GM23248 (cell line): ENCODE results near the gene SERPINB4. TPM values are rescaled to one million over a fixed set of nuclear protein-coding genes. Genes with fewer than 3 reads are reported as not detected.
"Not testable (repeated sequence)": the region's sequence is repeated elsewhere in the genome, so short reads cannot be mapped to it uniquely, and the experiment has no call there.

Source experiments
- DNase-seq: peaks from one replicate; pipeline ENCODE4 v3.0.0-alpha.2; 2015
- H2AFZ ChIP-seq: fragments of 200-600 bp; sonication (generic); 2 replicates; pipeline ENCODE4 v1.6.1; 2016; ENCODE audit warnings: antibody characterized with exemption
- H3F3A ChIP-seq: fragments of 200-600 bp; sonication (generic); 2 replicates; pipeline ENCODE4 v1.6.1; 2016; ENCODE audit warnings: mild to moderate bottlenecking, antibody characterized with exemption, mixed run types; ENCODE audit not compliant: insufficient read depth
- H3K27ac ChIP-seq: fragments of 200-600 bp; sonication (generic); 2 replicates; pipeline ENCODE4 v1.5.1; 2016; ENCODE audit warnings: mild to moderate bottlenecking
- H3K27me3 ChIP-seq: fragments of 200-600 bp; sonication (generic); replicated peaks from 2 replicates; pipeline ENCODE4 v1.6.1; 2016; ENCODE audit warnings: mild to moderate bottlenecking; ENCODE audit not compliant: insufficient read depth
- H3K36me3 ChIP-seq: fragments of 200-600 bp; sonication (generic); 2 replicates; pipeline ENCODE4 v1.6.1; 2016; ENCODE audit warnings: low read depth, mild to moderate bottlenecking
- H3K4me1 ChIP-seq: fragments of 200-600 bp; sonication (generic); 2 replicates; pipeline ENCODE4 v1.6.1; 2016; ENCODE audit warnings: mild to moderate bottlenecking; ENCODE audit not compliant: insufficient read depth
- H3K4me2 ChIP-seq: fragments of 200-600 bp; sonication (generic); one replicate; pipeline ENCODE4 v1.6.1; 2016; ENCODE audit warnings: mild to moderate bottlenecking; ENCODE audit not compliant: unreplicated experiment
- H3K4me3 ChIP-seq: fragments of 200-600 bp; sonication (generic); 2 replicates; pipeline ENCODE4 v1.5.1; 2016; ENCODE audit warnings: mild to moderate bottlenecking
- H3K79me2 ChIP-seq: fragments of 200-600 bp; sonication (generic); 2 replicates; pipeline ENCODE4 v1.6.1; 2016; ENCODE audit warnings: mild to moderate bottlenecking; ENCODE audit not compliant: insufficient read depth
- H3K9ac ChIP-seq: fragments of 200-600 bp; sonication (generic); 2 replicates; pipeline ENCODE4 v1.6.1; 2016; ENCODE audit warnings: mild to moderate bottlenecking
- H3K9me2 ChIP-seq: fragments of 200-600 bp; sonication (generic); 2 replicates; pipeline ENCODE4 v1.6.1; 2016; ENCODE audit warnings: mixed run types, mild to moderate bottlenecking, moderate library complexity; ENCODE audit not compliant: insufficient read depth
- H3K9me3 ChIP-seq: fragments of 200-600 bp; sonication (generic); one replicate; pipeline ENCODE4 v1.6.1; 2017; ENCODE audit warnings: low read depth
- H4K20me1 ChIP-seq: fragments of 200-600 bp; sonication (generic); 2 replicates; pipeline ENCODE4 v1.6.0; 2016; ENCODE audit not compliant: insufficient read depth
- EZH2 ChIP-seq: fragments of 200-600 bp; sonication (generic); IDR thresholded peaks from 2 replicates; pipeline ENCODE4 v1.6.1; 2018; ENCODE audit warnings: antibody characterized with exemption, mild to moderate bottlenecking; ENCODE audit not compliant: insufficient read depth, poor library complexity, severe bottlenecking
- EZH2phosphoT487 ChIP-seq: fragments of 200-600 bp; sonication (generic); IDR thresholded peaks from 2 replicates; pipeline ENCODE4 v1.6.1; 2018; ENCODE audit warnings: antibody characterized with exemption, moderate library complexity, mild to moderate bottlenecking, low read depth; ENCODE audit not compliant: insufficient read depth
- WGBS, 2 experiments: methylation state at CpG; one replicate each; pipeline ENCODE4 v1.1.6; 2015 to 2017; ENCODE audit warnings: low lambda C conversion rate in 2 of 2, low coverage in 1 of 2; ENCODE audit errors: missing lambda C conversion rate in 2 of 2; 5-methylcytosine and 5-hydroxymethylcytosine counted together
- in situ Hi-C: fragments of 300-500 bp; cut with MboI; formaldehyde crosslinking; loops from 2 replicates; pipeline ENCODE4 v1.15.0; 2020
- polyA plus RNA-seq: library from polyadenylated mRNA; unstranded; fragments of >200 nt; fragmentation: Nextera tagmentation; extraction: Ambion mirVana; gene quantifications from 2 replicates; pipeline ENCODE4 v1.2.1, GENCODE V29; 2016
- total RNA-seq: library from RNA; depleted of rRNA; stranded (reverse); fragments of >200 nt; shearing (Covaris generic); gene quantifications from 2 replicates; pipeline ENCODE4 v1.2.3, GENCODE V29; 2014; rRNA removed

SERPINB4 gene
- not detected in 2 replicates for total RNA-seq
- not detected in 2 replicates for polyA plus RNA-seq

GRCh38 chr18:63644142-63644541 lies at the start of gene SERPINB4:
Gene SERPINB4, minus strand, starts transcription at chr18:63644256. Its CDS starts 679 bp downstream, at chr18:63643577.
- H3K4me2 ChIP-seq, H3K36me3 ChIP-seq, H3K79me2 ChIP-seq, H3K9me2 ChIP-seq, H3K9me3 ChIP-seq, H3K27me3 ChIP-seq, H2AFZ ChIP-seq, H3K9ac ChIP-seq, DNase-seq, in situ Hi-C loops, H3K27ac ChIP-seq, H3K4me3 ChIP-seq, H4K20me1 ChIP-seq: not testable (repeated sequence)
- H3K4me1 ChIP-seq = peaks cover 26% of the 10 kb centered on the region
- H3F3A ChIP-seq = peaks cover 16% of the 10 kb centered on the region
- WGBS, 2 experiments = 100% methylated on average over 1 of the region's 2 CpGs

- Histone ChIP-seq H3K9me2 (no peaks in the 10 kb centered on the region), H2AFZ (no peak overlapping the region), H3K9ac (no peak overlapping the region), H3K4me2 (no peak overlapping the region), H3K4me3 (no peak overlapping the region), H4K20me1 (no peaks in the 10 kb centered on the region), H3K4me1 (peaks cover 13% of the 10 kb centered on the region), H3K9me3 (no peaks in the 10 kb centered on the region), H3K36me3 (no peaks in the 10 kb centered on the region), H3F3A (peaks cover 10% of the 10 kb centered on the region; the same call in 1 of the 2 replicates), H3K27ac (no peak overlapping the region), H3K27me3 (no peaks in the 10 kb centered on the region), H3K79me2 (no peaks in the 10 kb centered on the region)
- DNase-seq = no peak
- in situ Hi-C loops = no loop called here
- TF ChIP-seq EZH2 (no peak), EZH2phosphoT487 (no peak)
- 42 to 46% methylated on average over 2 of the region's 2 CpGs for WGBS, 2 experiments
Observed at GRCh38 chr18:63689064-63689463, 45.0 kb upstream of the SERPINB4 start.

- WGBS, 2 experiments = 6 to 12% methylated on average over 2 of the region's 2 CpGs
- H3K36me3 ChIP-seq = no peaks in the 10 kb centered on the region
- no peaks in the 10 kb centered on the region for H4K20me1 ChIP-seq
- H3K27ac ChIP-seq = peak overlapping the region; percentile 45
- no peak overlapping the region for H3K9ac ChIP-seq
- no peak for TF ChIP-seq EZH2
- TF ChIP-seq EZH2phosphoT487 = no peak
- 0 out of 2 replicates have a peak overlapping the region, but pooled peaks have one; percentile 0 for H2AFZ ChIP-seq
- H3K4me2 ChIP-seq = no peak overlapping the region
- H3K4me1 ChIP-seq = peaks cover 34% of the 10 kb centered on the region
- peak; percentile 52 for DNase-seq
- H3K9me3 ChIP-seq = no peaks in the 10 kb centered on the region
- no peak overlapping the region for H3K4me3 ChIP-seq
- H3K27me3 ChIP-seq = no peaks in the 10 kb centered on the region
- peaks cover 16% of the 10 kb centered on the region for H3F3A ChIP-seq
- in situ Hi-C loops = no loop called here
- H3K9me2 ChIP-seq = no peaks in the 10 kb centered on the region
- H3K79me2 ChIP-seq = no peaks in the 10 kb centered on the region
Observed at GRCh38 chr18:63686871-63687270, 42.8 kb upstream of the SERPINB4 start.

- Histone ChIP-seq H3K27ac (no peak overlapping the region), H2AFZ (no peak overlapping the region), H3K79me2 (no peaks in the 10 kb centered on the region), H3K9ac (no peak overlapping the region), H3K36me3 (no peaks in the 10 kb centered on the region), H3K4me1 (peaks cover 40% of the 10 kb centered on the region), H3K9me2 (no peaks in the 10 kb centered on the region), H3K4me3 (no peak overlapping the region), H3F3A (peaks cover 22% of the 10 kb centered on the region), H4K20me1 (no peaks in the 10 kb centered on the region), H3K27me3 (no peaks in the 10 kb centered on the region), H3K4me2 (no peak overlapping the region), H3K9me3 (no peaks in the 10 kb centered on the region)
- in situ Hi-C loops = no loop called here
- no peak for TF ChIP-seq EZH2
- no peak for TF ChIP-seq EZH2phosphoT487
- no peak for DNase-seq
- WGBS, 2 experiments = 96% methylated on average over 3 of the region's 3 CpGs
Observed at GRCh38 chr18:63684718-63685117, 40.7 kb upstream of the SERPINB4 start.

- DNase-seq = no peak
- H3K27ac ChIP-seq = peak overlapping the region; percentile 100
- WGBS, 2 experiments = 73 to 74% methylated on average over 5 of the region's 5 CpGs
- no peaks in the 10 kb centered on the region for H4K20me1 ChIP-seq
- H3K36me3 ChIP-seq = no peaks in the 10 kb centered on the region
- in situ Hi-C loops = no loop called here
- peaks cover 22% of the 10 kb centered on the region for H3F3A ChIP-seq
- no peaks in the 10 kb centered on the region for H3K79me2 ChIP-seq
- peak overlapping the region; percentile 57; the same call in 1 of the 2 replicates for H3K9ac ChIP-seq
- no peaks in the 10 kb centered on the region for H3K27me3 ChIP-seq
- H3K9me2 ChIP-seq = no peaks in the 10 kb centered on the region
- peak overlapping the region; percentile 96 for H3K4me2 ChIP-seq
- peaks cover 40% of the 10 kb centered on the region for H3K4me1 ChIP-seq
- H3K4me3 ChIP-seq = no peak overlapping the region
- H3K9me3 ChIP-seq = no peaks in the 10 kb centered on the region
- peak overlapping the region; percentile 5; the same call in 1 of the 2 replicates for H2AFZ ChIP-seq
- TF ChIP-seq EZH2 (no peak), EZH2phosphoT487 (no peak)
Observed at GRCh38 chr18:63683890-63684289, 39.8 kb upstream of the SERPINB4 start.
